Mammary epithelial cell (primary cell): ENCODE results near the gene CCSER2.

Experiments used
- EZH2 ChIP-seq: IDR thresholded peaks from 2 replicates; pipeline ENCODE4 v1.6.1; 2012; ENCODE audit warnings: low read length, inconsistent platforms, borderline replicate concordance
- TF ChIP-seq, protein P1 (sequence below), 2 donors: IDR thresholded peaks in 1 of 2; conservative IDR thresholded peaks in 1 of 2; 2 replicates each; pipeline ENCODE4 v1.5.1; 2011 to 2012; ENCODE audit warnings: inconsistent platforms in 2 of 2, low read length in 2 of 2, mild to moderate bottlenecking in 2 of 2, control low read depth in 1 of 2, low read depth in 1 of 2; ENCODE audit not compliant: insufficient read depth in 1 of 2; ENCODE audit errors: extremely low read depth in 1 of 2

DNA sequence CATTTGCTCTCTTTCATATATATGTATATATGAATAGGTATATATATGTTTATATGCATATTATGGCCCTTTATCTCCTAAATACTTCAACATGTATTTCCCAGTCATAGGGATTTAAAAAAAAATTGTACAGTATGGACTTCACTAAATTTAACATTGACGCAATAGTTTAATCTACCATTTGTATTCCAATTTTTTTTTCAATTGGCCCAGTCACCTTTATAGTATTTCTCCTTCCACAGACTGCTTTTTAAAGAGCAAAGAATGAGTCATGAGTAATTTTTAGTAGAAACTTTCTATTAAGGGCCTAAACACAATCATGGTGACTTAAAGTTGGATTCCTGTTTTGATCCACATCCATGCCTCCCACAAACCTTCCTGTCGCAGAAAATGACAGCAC is 20.5 kb downstream of the CCSER2 start:
- TF ChIP-seq, protein P1, sequence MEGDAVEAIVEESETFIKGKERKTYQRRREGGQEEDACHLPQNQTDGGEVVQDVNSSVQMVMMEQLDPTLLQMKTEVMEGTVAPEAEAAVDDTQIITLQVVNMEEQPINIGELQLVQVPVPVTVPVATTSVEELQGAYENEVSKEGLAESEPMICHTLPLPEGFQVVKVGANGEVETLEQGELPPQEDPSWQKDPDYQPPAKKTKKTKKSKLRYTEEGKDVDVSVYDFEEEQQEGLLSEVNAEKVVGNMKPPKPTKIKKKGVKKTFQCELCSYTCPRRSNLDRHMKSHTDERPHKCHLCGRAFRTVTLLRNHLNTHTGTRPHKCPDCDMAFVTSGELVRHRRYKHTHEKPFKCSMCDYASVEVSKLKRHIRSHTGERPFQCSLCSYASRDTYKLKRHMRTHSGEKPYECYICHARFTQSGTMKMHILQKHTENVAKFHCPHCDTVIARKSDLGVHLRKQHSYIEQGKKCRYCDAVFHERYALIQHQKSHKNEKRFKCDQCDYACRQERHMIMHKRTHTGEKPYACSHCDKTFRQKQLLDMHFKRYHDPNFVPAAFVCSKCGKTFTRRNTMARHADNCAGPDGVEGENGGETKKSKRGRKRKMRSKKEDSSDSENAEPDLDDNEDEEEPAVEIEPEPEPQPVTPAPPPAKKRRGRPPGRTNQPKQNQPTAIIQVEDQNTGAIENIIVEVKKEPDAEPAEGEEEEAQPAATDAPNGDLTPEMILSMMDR (conservative IDR thresholded peaks at IDR 0.05 in 1 of 2, IDR thresholded peaks at IDR 0.05 in 1 of 2; ENCODE audit: extremely low read depth in 1 of 2, insufficient read depth in 1 of 2, low read depth in 1 of 2, low read length in 2 of 2), result no peak
- TF ChIP-seq EZH2, result no peak
